Endodermal cell (in vitro differentiated cells): Measurements from ENCODE around the gene FOXC2. TPM values are rescaled to one million over a fixed set of nuclear protein-coding genes. Genes with fewer than 3 reads are reported as not detected.

Experiments
- DNase-seq: peaks from one replicate; pipeline ENCODE4 v3.0.0-alpha.2; 2017
- H3K27ac ChIP-seq: 2 replicates; pipeline ENCODE4 v1.5.1; 2013; ENCODE audit warnings: mild to moderate bottlenecking, low read depth, low read length, moderate library complexity
- H3K27me3 ChIP-seq: 2 replicates; pipeline ENCODE4 v1.6.1; 2013; ENCODE audit warnings: mild to moderate bottlenecking, low read length, moderate library complexity; ENCODE audit not compliant: insufficient read depth, control insufficient read depth, poor library complexity, severe bottlenecking
- H3K36me3 ChIP-seq: 2 replicates; pipeline ENCODE4 v1.7.0; 2013; ENCODE audit warnings: mild to moderate bottlenecking, low read length, moderate library complexity; ENCODE audit not compliant: control insufficient read depth, insufficient read depth
- H3K4me1 ChIP-seq: one replicate; pipeline ENCODE4 v1.7.0; 2013; ENCODE audit warnings: low read length; ENCODE audit not compliant: control insufficient read depth, insufficient read depth
- H3K4me3 ChIP-seq: 2 replicates; pipeline ENCODE4 v1.5.1; 2013; ENCODE audit warnings: mild to moderate bottlenecking, low read length, moderate library complexity
- H3K9ac ChIP-seq: 2 replicates; pipeline ENCODE4 v1.6.1; 2013; ENCODE audit warnings: mild to moderate bottlenecking, low read length, moderate library complexity; ENCODE audit not compliant: poor library complexity, severe bottlenecking; ENCODE audit errors: extremely low read depth
- H3K9me3 ChIP-seq: 2 replicates; pipeline ENCODE4 v1.6.1; 2013; ENCODE audit warnings: mild to moderate bottlenecking, low read length, moderate library complexity; ENCODE audit not compliant: control insufficient read depth
- H3K27ac Mint-ChIP-seq: 2 replicates; pipeline ENCODE4 v1.8.0; 2020; ENCODE audit warnings: mixed read lengths
- H3K27me3 Mint-ChIP-seq: 2 replicates; pipeline ENCODE4 v1.8.0; 2021; ENCODE audit warnings: mild to moderate bottlenecking, mixed read lengths; ENCODE audit not compliant: insufficient read depth
- H3K36me3 Mint-ChIP-seq: 2 replicates; pipeline ENCODE4 v1.8.0; 2020; ENCODE audit warnings: low read depth, mixed read lengths
- H3K4me1 Mint-ChIP-seq: 2 replicates; pipeline ENCODE4 v1.8.0; 2020; ENCODE audit warnings: mixed read lengths
- H3K4me3 Mint-ChIP-seq: 2 replicates; pipeline ENCODE4 v1.8.0; 2020; ENCODE audit warnings: mild to moderate bottlenecking, moderate library complexity, mixed read lengths
- H3K9me3 Mint-ChIP-seq: 2 replicates; pipeline ENCODE4 v1.8.0; 2020; ENCODE audit warnings: mild to moderate bottlenecking, mixed read lengths
- WGBS, 2 experiments: methylation state at CpG; one replicate each; pipeline versions ENCODE4 v1.1.5 to v1.1.7; 2013; ENCODE audit warnings: missing lambda C conversion rate in 2 of 2, mixed read lengths in 1 of 2; ENCODE audit not compliant: insufficient coverage in 1 of 2, insufficient read length in 1 of 2; 5-methylcytosine and 5-hydroxymethylcytosine counted together
- long read RNA-seq, 4 experiments: library from polyadenylated mRNA in 2 of 4; library from RNA in 1 of 4; library from capped mRNA in 1 of 4; stranded (forward) in 3 of 4; unstranded in 1 of 4; transcript quantifications; one replicate each; pipeline ENCODE4 v2.0.0, GENCODE V29; 2020 to 2021; ENCODE audit warnings: inconsistent platforms in 1 of 4
- polyA plus RNA-seq, 2 experiments: library from polyadenylated mRNA; stranded (reverse); fragments of 50-300 nt; gene quantifications; one replicate each; pipeline ENCODE4 v1.2.3, GENCODE V29; 2013
- total RNA-seq, 2 donors: library from RNA; stranded (reverse); fragmentation: NEBNext Ultra II Directional in 1 of 2; extraction: Animal tissue kit (Norgen Biotek cat#: 25700) in 1 of 2; gene quantifications; 2 replicates in 1 of 2; 3 replicates in 1 of 2; pipeline ENCODE4 v1.2.1, GENCODE V29; 2021
- TF ChIP-seq, protein P1 (sequence below): fragments of 200-600 bp; sonication (generic); conservative IDR thresholded peaks from 2 replicates; pipeline ENCODE4 v1.5.0; 2021; ENCODE audit warnings: antibody characterized with exemption, mild to moderate bottlenecking

FOXC2 gene
- total RNA-seq: under 1 TPM in 1 of 2 donors, not detected in 1; 0.20 TPM
- 1.00 TPM for polyA plus RNA-seq (2013, experiment 1 of 2)
- polyA plus RNA-seq (2013, experiment 2 of 2): 1.2 TPM
- long read RNA-seq, experiment 1: 0 reads
- long read RNA-seq, experiment 2: 0 reads
- long read RNA-seq, experiment 3: 0 reads
- long read RNA-seq, experiment 4: 0 reads

DNA sequence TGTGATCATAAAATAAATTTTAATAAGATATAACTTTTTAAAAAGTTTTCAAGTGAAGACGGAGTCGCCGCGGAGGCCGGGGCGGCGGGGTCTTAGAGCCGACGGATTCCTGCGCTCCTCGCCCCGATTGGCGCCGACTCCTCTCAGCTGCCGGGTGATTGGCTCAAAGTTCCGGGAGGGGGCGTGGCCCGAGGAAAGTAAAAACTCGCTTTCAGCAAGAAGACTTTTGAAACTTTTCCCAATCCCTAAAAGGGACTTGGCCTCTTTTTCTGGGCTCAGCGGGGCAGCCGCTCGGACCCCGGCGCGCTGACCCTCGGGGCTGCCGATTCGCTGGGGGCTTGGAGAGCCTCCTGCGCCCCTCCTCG, at the start of gene FOXC2:
TSS of gene FOXC2 (plus strand) at position 229 of the 365 bp plus-strand sequence. CDS start 507 bp downstream, outside the sequence.
- Mint-ChIP-seq H3K4me3 (peak within 1 kb of the TSS; percentile 42), H3K27me3 (peaks cover 89% of the 10 kb centered on the region), H3K27ac (no peak within 1 kb of the TSS), H3K36me3 (no peaks in the 10 kb centered on the region), H3K9me3 (peaks cover 2% of the 10 kb centered on the region), H3K4me1 (peaks cover 25% of the 10 kb centered on the region)
- peak; percentile 97 for DNase-seq
- 0% methylated on average over 15 to 30 of the region's 30 CpGs for WGBS, 2 experiments
- Histone ChIP-seq H3K9ac (no peak within 1 kb of the TSS), H3K36me3 (no peaks in the 10 kb centered on the region), H3K4me1 (peaks cover 4% of the 10 kb centered on the region), H3K9me3 (no peaks in the 10 kb centered on the region), H3K27me3 (peaks cover 84% of the 10 kb centered on the region), H3K4me3 (peak within 1 kb of the TSS; percentile 24), H3K27ac (no peak within 1 kb of the TSS)
- TF ChIP-seq, protein P1, sequence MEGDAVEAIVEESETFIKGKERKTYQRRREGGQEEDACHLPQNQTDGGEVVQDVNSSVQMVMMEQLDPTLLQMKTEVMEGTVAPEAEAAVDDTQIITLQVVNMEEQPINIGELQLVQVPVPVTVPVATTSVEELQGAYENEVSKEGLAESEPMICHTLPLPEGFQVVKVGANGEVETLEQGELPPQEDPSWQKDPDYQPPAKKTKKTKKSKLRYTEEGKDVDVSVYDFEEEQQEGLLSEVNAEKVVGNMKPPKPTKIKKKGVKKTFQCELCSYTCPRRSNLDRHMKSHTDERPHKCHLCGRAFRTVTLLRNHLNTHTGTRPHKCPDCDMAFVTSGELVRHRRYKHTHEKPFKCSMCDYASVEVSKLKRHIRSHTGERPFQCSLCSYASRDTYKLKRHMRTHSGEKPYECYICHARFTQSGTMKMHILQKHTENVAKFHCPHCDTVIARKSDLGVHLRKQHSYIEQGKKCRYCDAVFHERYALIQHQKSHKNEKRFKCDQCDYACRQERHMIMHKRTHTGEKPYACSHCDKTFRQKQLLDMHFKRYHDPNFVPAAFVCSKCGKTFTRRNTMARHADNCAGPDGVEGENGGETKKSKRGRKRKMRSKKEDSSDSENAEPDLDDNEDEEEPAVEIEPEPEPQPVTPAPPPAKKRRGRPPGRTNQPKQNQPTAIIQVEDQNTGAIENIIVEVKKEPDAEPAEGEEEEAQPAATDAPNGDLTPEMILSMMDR: no peak

GRCh38 chr16:86517033-86517432, 49.6 kb upstream of the FOXC2 start:
- H3K9ac ChIP-seq: no peak overlapping the region
- Mint-ChIP-seq H3K9me3 (no peaks in the 10 kb centered on the region), H3K4me3 (no peak overlapping the region), H3K27ac (no peak overlapping the region), H3K4me1 (peaks cover 8% of the 10 kb centered on the region), H3K36me3 (no peaks in the 10 kb centered on the region), H3K27me3 (peaks cover 93% of the 10 kb centered on the region)
- WGBS, 2 experiments: 40 to 47% methylated on average over 2 to 8 of the region's 9 CpGs
- no peaks in the 10 kb centered on the region for H3K9me3 ChIP-seq
- DNase-seq: no peak
- H3K36me3 ChIP-seq: no peaks in the 10 kb centered on the region
- H3K4me3 ChIP-seq: no peak overlapping the region
- no peak overlapping the region for H3K27ac ChIP-seq
- peaks cover 89% of the 10 kb centered on the region for H3K27me3 ChIP-seq
- H3K4me1 ChIP-seq: peaks cover 3% of the 10 kb centered on the region
- TF ChIP-seq, protein P1: no peak

DNA sequence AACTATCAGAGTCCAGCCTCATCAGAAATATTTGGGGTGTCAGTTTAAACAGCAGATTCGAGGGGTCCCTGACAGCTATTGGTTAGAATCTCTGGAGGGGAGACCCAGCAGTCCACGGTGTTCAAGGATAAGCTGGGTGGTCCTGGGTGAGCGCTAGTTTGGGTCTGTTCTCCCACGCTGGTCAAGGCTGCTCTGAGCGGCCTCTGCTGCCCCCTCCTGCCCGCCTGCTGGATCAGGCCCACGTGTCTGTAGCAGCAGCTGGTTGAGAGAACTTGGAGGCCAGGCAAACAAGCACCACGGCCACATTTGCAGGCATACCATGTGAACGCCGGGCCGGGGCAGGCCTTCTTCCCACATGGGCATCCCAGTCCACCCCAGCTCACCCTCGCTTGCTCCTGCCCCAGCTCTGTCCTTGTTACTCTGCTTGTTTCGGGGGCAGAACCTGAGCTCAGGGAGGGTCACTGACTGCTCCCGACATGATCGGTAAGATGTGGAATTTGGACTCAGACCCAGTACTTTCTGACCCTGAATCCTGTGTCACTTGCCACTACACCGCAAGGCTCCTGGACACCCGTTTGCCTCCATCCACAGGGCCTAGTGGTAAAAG, 48.9 kb upstream of the FOXC2 start:
- H3K27me3 ChIP-seq: peaks cover 88% of the 10 kb centered on the region
- H3K4me3 Mint-ChIP-seq: no peak overlapping the region

More for the DNA sequence above, 48.9 kb upstream of the FOXC2 start:
- no peak overlapping the region for H3K4me3 ChIP-seq
- H3K27ac ChIP-seq: no peak overlapping the region
- no peaks in the 10 kb centered on the region for H3K9me3 Mint-ChIP-seq
- H3K9me3 ChIP-seq: no peaks in the 10 kb centered on the region
- H3K4me1 Mint-ChIP-seq: peaks cover 7% of the 10 kb centered on the region
- no peak overlapping the region for H3K27ac Mint-ChIP-seq
- H3K36me3 ChIP-seq: no peaks in the 10 kb centered on the region
- peaks cover 86% of the 10 kb centered on the region for H3K27me3 Mint-ChIP-seq
- peaks cover 3% of the 10 kb centered on the region for H3K4me1 ChIP-seq
- 25 to 33% methylated on average over 14 to 17 of the region's 17 CpGs for WGBS, 2 experiments
- peak; percentile 91 for DNase-seq
- H3K9ac ChIP-seq: no peak overlapping the region
- TF ChIP-seq, protein P1: peak; percentile 86
- no peaks in the 10 kb centered on the region for H3K36me3 Mint-ChIP-seq
